HG03159 (cell line): ENCODE results near the gene PDSS2.
"Not testable (repeated sequence)": the region's sequence is repeated elsewhere in the genome, so short reads cannot be mapped to it uniquely, and the experiment has no call there.

ENCODE experiments used
- ATAC-seq: cut with Tn5 transposase; IDR thresholded peaks from one replicate; pipeline ENCODE4 v1.9.1; 2021; ENCODE audit warnings: mild to moderate bottlenecking, moderate library complexity; ENCODE audit not compliant: unreplicated experiment

The PDSS2 gene

GRCh38 chr6:107369493-107369892 is 89.9 kb downstream of the PDSS2 start:
- no peak for ATAC-seq

GRCh38 chr6:107368471-107368870 is 90.9 kb downstream of the PDSS2 start:
- ATAC-seq: no peak

- ATAC-seq: not testable (repeated sequence)
Measured at GRCh38 chr6:107364173-107364572, 95.2 kb downstream of the PDSS2 start.

DNA sequence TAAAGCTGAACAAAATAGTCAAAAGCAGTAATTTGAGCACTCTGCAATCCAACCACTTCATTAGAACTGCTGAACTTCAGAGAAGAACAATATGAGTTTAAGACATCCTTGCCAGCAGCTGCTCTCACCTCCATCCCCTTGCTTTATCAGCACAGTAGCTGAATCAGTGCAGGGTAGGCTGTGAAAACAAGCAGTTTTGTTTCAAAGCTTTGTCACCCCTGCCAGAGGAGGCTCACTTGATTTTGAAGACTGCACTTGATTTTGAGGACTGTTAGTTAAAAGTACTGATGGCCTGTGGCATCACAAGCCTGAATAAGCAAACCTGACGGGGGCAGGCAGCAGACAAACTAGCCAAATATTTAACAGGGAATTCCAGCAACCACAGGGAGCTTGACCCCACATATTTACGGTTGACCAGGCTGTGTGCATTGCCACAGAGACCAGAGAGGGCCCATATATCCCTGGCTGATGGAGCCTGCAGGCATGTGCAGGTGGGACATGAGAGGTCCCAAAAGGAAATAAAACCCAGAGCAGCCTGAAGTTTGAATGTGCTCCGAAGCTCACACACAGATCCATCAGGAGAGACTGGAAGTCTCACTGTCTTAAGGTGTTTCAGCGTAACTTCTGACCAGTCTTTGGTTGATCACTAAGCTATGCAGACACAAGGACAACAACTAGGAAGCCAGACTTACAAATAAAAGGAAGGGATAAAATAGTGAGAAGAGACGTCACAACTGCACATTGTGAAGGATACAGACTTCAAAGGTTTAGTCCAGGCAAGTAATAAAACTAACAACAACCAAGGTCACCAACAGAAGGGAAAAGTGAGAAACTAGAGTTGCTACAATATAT is 97.4 kb downstream of the PDSS2 start:
- ATAC-seq: no peak

DNA sequence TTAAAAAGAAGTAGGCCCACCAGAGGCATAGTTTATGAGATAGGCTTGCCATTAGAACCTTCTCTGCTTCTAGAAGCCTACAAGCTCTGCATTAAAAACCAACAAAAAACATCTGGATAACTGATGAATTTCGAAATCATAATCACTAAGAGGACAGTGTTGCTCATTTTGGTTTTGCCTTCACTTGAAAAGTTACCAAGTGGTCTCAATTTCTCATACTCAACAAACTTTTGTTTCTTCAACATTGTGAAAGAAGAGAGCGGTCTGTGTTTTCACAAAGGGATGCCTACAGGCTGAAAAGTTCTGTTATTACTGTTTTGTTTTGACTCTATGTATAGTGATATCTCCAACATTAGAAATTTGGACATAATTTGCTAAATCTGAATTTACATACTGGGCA is 98.9 kb downstream of the PDSS2 start:
- ATAC-seq: no peak

DNA sequence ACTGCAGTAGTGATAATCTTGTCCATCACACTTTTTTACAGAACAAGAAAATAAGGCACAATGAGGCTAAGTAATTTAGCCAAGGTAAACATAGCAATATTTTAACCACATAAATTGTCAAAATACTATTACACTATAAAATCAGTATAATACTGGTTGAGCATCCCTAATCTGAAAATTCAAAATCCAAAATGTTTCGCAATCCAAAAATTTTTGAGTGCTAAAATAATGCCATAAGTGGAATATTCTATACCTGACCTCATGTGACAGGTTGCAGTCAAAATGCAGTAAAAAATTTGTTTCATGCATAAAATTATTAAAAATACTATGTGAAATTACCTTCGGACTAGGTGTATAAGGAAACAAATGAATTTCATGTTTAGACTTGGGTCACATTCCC is 101.5 kb downstream of the PDSS2 start:
- ATAC-seq: no peak

GRCh38 chr6:107357031-107357430 is 102.3 kb downstream of the PDSS2 start:
- ATAC-seq: no peak

DNA sequence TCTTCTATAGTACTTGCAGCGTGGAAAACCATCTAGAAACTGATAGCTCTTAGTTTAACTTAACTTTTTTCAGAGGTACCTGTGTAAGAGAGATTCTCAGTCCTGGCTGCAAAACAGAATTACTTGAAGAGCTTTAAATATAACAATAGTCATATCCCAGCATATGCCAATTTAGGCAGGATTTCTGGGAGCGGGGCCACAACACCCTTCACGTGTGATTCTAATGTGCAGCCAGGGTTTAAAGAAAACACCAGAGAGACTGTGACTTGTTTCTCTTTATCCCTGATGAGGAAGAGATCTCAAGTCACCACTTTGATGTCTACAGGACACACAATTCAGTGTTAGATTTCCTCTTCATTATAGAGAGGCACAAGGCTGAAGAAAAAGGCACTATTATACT is 103.7 kb downstream of the PDSS2 start:
- no peak for ATAC-seq

DNA sequence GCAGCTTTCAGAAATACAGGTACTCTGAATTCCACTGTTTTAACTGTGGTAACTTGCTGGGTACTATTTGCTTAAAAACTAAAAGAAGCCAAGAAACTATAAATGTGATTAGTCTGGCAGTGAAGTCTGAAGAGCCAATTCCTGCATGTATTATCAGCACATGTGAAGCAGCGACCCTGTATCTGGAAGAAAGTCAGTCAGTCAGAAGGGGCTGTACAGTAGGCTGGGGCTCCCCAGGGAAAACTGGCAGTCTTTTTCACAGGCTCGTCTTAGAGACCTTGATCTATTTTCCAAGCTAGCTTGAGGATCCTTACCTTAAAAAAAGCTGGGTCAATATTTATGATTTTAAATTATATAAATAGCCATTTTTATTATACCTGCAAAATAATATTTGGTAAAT is 104.9 kb downstream of the PDSS2 start:
- no peak for ATAC-seq

GRCh38 chr6:107353773-107354382 is 105.5 kb downstream of the PDSS2 start:
- no peak for ATAC-seq

DNA sequence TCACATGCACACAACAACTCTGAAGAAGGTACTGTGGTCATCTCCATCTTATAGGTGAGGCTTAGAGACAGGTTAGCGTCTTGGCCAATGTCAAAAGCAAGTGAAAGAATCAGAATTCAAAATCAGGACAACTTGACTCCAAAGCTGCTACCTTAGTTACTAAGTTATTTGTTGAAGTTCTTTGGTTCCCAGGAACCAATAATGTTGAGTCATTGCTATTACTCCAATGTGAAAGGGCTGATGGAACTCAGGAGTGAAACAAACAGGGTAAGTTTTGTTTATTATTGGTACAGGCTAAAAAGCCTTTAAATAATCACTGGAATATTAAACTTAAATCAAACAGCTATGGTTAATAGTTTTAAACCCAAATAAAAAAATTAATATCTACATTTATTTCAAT is 111.1 kb downstream of the PDSS2 start:
- no peak for ATAC-seq

- no peak for ATAC-seq
Measured at GRCh38 chr6:107345393-107345792, 114.0 kb downstream of the PDSS2 start.

DNA sequence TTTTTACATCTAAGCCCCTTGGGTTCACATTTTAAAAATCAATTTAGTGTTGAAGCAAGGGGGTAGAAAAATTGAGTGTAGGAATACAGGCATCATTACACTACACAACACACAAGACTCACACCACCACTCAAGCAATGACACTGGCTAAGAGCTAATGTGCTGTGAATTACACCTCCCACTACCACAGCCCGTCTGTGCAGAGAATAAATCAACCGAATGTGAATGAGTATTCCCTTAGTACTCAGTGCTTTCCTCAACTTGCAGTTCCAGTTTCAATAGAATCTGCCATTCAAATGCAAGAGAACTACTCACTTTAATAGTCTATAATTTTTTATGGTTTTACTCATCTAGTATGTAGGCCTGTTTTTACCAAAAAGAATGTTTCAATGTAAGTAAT is 114.4 kb downstream of the PDSS2 start:
- ATAC-seq: no peak

GRCh38 chr6:107344383-107344782 is 115.0 kb downstream of the PDSS2 start:
- no peak for ATAC-seq

- no peak for ATAC-seq
Measured at GRCh38 chr6:107342144-107342543, 117.2 kb downstream of the PDSS2 start.

GRCh38 chr6:107340881-107341280 is 118.5 kb downstream of the PDSS2 start:
- ATAC-seq: no peak

DNA sequence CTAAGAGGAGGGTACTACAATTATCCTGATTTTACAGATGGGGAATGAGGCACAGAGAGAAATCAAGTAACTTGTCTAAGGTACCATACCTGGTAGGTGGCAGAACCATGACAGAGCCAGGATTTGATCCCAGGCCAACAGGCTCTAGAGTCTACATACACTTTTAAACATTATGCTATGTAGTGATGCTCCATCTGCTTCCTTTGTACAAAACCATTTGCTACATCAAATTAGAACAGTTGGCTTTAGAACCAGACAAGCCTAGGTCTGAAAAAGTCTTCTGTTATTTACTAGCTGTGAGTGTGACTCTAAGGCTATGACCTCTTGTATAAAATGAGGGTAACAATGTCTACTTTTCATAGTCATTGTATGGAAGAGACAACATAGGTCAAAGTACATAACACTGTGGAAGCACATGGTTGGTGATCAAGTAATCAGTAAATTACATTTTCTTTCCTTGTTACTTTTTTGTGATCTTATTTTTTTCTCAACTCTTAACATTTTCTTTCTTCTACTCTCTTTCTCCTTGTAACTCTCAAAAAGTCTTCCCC is 122.1 kb downstream of the PDSS2 start:
- ATAC-seq: no peak

DNA sequence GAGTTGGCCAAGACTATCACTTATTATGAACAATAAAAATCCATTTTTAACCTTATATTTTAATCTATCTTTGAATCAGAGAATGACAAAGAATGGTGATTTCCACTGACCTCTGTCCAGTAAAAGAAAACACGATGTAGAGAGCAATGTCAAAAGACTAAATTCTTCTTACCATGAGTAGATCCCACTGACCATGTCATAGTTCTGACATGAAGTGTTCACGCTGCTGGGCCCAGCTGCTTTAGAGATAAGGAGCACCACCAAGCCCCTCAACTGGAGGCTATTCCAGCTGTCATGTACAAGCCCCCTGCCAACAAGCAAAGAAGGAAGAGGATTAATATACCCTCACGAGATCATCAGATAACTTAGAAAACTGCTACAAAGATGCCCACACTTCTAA is 125.3 kb downstream of the PDSS2 start:
- ATAC-seq: no peak

GRCh38 chr6:107333491-107333890 is 125.9 kb downstream of the PDSS2 start:
- ATAC-seq: no peak

- no peak for ATAC-seq
Measured at GRCh38 chr6:107331409-107332386, 127.7 kb downstream of the PDSS2 start.

DNA sequence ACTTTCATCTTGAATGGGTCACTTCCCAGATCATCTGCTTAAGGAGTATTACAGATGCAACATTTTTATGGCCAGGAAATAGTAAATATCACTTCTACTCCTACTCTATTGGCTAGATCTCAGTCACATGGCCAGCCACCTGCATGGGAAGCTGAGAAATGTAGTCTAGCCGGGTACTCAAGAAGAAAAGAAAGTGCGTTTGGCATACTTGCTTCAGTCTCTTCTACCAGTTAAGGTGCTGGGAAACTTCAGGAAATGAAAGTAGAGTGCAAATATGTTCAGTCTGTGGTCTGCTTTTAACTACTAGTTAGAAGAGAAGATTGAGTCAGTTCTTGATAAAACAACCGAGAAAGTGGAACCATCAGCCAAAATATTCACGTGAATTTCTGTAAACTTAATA is 129.2 kb downstream of the PDSS2 start:
- peak; percentile 99 for ATAC-seq
